ENCODE measurements around the gene NHS. TPM values are rescaled to one million over a fixed set of nuclear protein-coding genes. Genes with fewer than 3 reads are reported as not detected.

The NHS gene
- total RNA-seq, 1 donor from 2014 or later = 12.1 TPM

GRCh38 chrX:17465201-17465600, 90.2 kb downstream of the NHS start:
- Histone ChIP-seq H4K20me1 (ENCODE audit: low read depth) (no peaks in the 10 kb centered on the region), H3K27ac (no peak overlapping the region), H3K36me3 (no peaks in the 10 kb centered on the region), H3K9me3 (ENCODE audit: low read depth) (peaks cover 8% of the 10 kb centered on the region), H3K27me3 (no peaks in the 10 kb centered on the region), H3K4me2 (no peak overlapping the region), H3K9ac (no peak overlapping the region), H3K4me1 (peaks cover 10% of the 10 kb centered on the region), H3K4me3 (no peak overlapping the region), H2AFZ (replicated peaks) (no peak overlapping the region), H3K79me2 (ENCODE audit: low read depth) (no peaks in the 10 kb centered on the region), H3F3A (ENCODE audit: low read depth) (peaks cover 6% of the 10 kb centered on the region)
- no peaks in the 10 kb centered on the region for H3K36me3 Mint-ChIP-seq
- no peaks in the 10 kb centered on the region for H3K9me3 Mint-ChIP-seq
- H3K27me3 Mint-ChIP-seq (ENCODE audit: insufficient read depth, low read depth) = peaks cover 2% of the 10 kb centered on the region
- DNase-seq (ENCODE audit: low spot score) = no peak
- TF ChIP-seq EZH2phosphoT487 (IDR thresholded peaks at IDR 0.05) = no peak
- TF ChIP-seq EZH2 (IDR thresholded peaks at IDR 0.05) = no peak
- TF ChIP-seq CTCF (IDR thresholded peaks at IDR 0.05) = no peak
- H3K27ac Mint-ChIP-seq = no peak overlapping the region
- peaks cover 13% of the 10 kb centered on the region for H3K4me1 Mint-ChIP-seq
- no peak overlapping the region for H3K4me3 Mint-ChIP-seq

GRCh38 chrX:17465802-17466201, 90.8 kb downstream of the NHS start:
- Histone ChIP-seq H3K4me3 (no peak overlapping the region), H3K27me3 (no peaks in the 10 kb centered on the region), H2AFZ (replicated peaks) (no peak overlapping the region), H3K9ac (no peak overlapping the region), H3K9me3 (ENCODE audit: low read depth) (peaks cover 4% of the 10 kb centered on the region), H3K4me1 (peaks cover 10% of the 10 kb centered on the region), H3F3A (ENCODE audit: low read depth) (peaks cover 6% of the 10 kb centered on the region), H4K20me1 (ENCODE audit: low read depth) (no peaks in the 10 kb centered on the region), H3K27ac (no peak overlapping the region), H3K4me2 (no peak overlapping the region), H3K79me2 (ENCODE audit: low read depth) (no peaks in the 10 kb centered on the region), H3K36me3 (no peaks in the 10 kb centered on the region)
- Mint-ChIP-seq H3K36me3 (no peaks in the 10 kb centered on the region), H3K4me3 (no peak overlapping the region), H3K9me3 (no peaks in the 10 kb centered on the region), H3K27me3 (ENCODE audit: insufficient read depth, low read depth) (peaks cover 2% of the 10 kb centered on the region), H3K27ac (no peak overlapping the region), H3K4me1 (peaks cover 13% of the 10 kb centered on the region)
- TF ChIP-seq CTCF (IDR thresholded peaks at IDR 0.05) = no peak
- TF ChIP-seq EZH2 (IDR thresholded peaks at IDR 0.05) = no peak
- no peak for TF ChIP-seq EZH2phosphoT487 (IDR thresholded peaks at IDR 0.05)
- no peak for DNase-seq (ENCODE audit: low spot score)

GRCh38 chrX:17470136-17470535, 95.1 kb downstream of the NHS start:
- Histone ChIP-seq H3K4me1 (no peaks in the 10 kb centered on the region), H3F3A (ENCODE audit: low read depth) (no peaks in the 10 kb centered on the region), H2AFZ (replicated peaks) (no peak overlapping the region), H3K27me3 (no peaks in the 10 kb centered on the region), H3K36me3 (no peaks in the 10 kb centered on the region), H4K20me1 (ENCODE audit: low read depth) (no peaks in the 10 kb centered on the region), H3K27ac (no peak overlapping the region), H3K4me2 (no peak overlapping the region), H3K9me3 (ENCODE audit: low read depth) (peaks cover 6% of the 10 kb centered on the region), H3K4me3 (no peak overlapping the region), H3K9ac (no peak overlapping the region), H3K79me2 (ENCODE audit: low read depth) (no peaks in the 10 kb centered on the region)
- Mint-ChIP-seq H3K4me3 (no peak overlapping the region), H3K9me3 (no peaks in the 10 kb centered on the region), H3K36me3 (no peaks in the 10 kb centered on the region), H3K27me3 (ENCODE audit: insufficient read depth, low read depth) (peaks cover 2% of the 10 kb centered on the region), H3K4me1 (peaks cover 5% of the 10 kb centered on the region), H3K27ac (no peak overlapping the region)
- TF ChIP-seq CTCF (IDR thresholded peaks at IDR 0.05) (no peak), EZH2 (IDR thresholded peaks at IDR 0.05) (no peak), EZH2phosphoT487 (IDR thresholded peaks at IDR 0.05) (no peak)
- DNase-seq (ENCODE audit: low spot score) = no peak

All from neural progenitor cell (in vitro differentiated cells).